Right lobe of liver (tissue), 6 donors: ENCODE data around the gene BID. TPM values are rescaled to one million over a fixed set of nuclear protein-coding genes. Genes with fewer than 3 reads are reported as not detected.
A peak's percentile ranks its signal among the peaks of the same experiment; 100 is the strongest.

ENCODE experiments used
- ATAC-seq, 4 donors: fragments of 200-7000 bp; cut with Tn5 transposase; one replicate each; pipeline ENCODE4 v1.9.1; 2020; ENCODE audit warnings: mild to moderate bottlenecking in 4 of 4, moderate library complexity in 4 of 4
- DNase-seq, 3 donors: peaks; one replicate each; pipeline ENCODE4 v3.0.0-alpha.2; 2020
- H3K27ac ChIP-seq, 3 donors: fragments of 200-600 bp; one replicate each; pipeline ENCODE4 v1.8.0; 2022
- H3K27me3 ChIP-seq, 2 donors: fragments of 200-600 bp; one replicate each; pipeline ENCODE4 v1.8.0; 2022
- H3K36me3 ChIP-seq, 4 donors: fragments of 200-600 bp; sonication (generic) in 1 of 4; one replicate each; pipeline versions ENCODE4 v1.5.1 to v1.8.0; 2017 to 2022; ENCODE audit warnings: control low read depth in 1 of 4
- H3K4me1 ChIP-seq, 4 donors: fragments of 200-600 bp; sonication (generic) in 1 of 4; one replicate each; pipeline versions ENCODE4 v1.5.1 to v1.8.0; 2017 to 2022; ENCODE audit warnings: control low read depth in 1 of 4
- H3K4me3 ChIP-seq, 3 donors: fragments of 200-600 bp; one replicate each; pipeline ENCODE4 v1.8.0; 2022
- H3K9me3 ChIP-seq, 4 donors: fragments of 200-600 bp; sonication (generic) in 1 of 4; one replicate each; pipeline versions ENCODE4 v1.5.1 to v1.8.0; 2017 to 2022; ENCODE audit warnings: control low read depth in 1 of 4
- POLR2A ChIP-seq: fragments of 450-650 bp; IDR thresholded peaks from one replicate; pipeline ENCODE4 v1.6.1; 2017; ENCODE audit warnings: antibody characterized with exemption, mild to moderate bottlenecking
- WGBS: methylation state at CpG from one replicate; pipeline ENCODE4 v1.1.6; 2018; ENCODE audit warnings: low coverage, low lambda C conversion rate; ENCODE audit not compliant: insufficient coverage; ENCODE audit errors: missing lambda C conversion rate; 5-methylcytosine and 5-hydroxymethylcytosine counted together
- intact Hi-C, 2 donors: fragments of 100-400 bp; cut with DNase I; formaldehyde crosslinking; loops; one replicate each; pipeline versions ENCODE4 v1.11.2 to v1.14.1; 2022
- total RNA-seq, 6 experiments: library from RNA; depleted of rRNA in 2 of 6; stranded (reverse); fragments of >200 nt in 2 of 6; fragmentation: NEBNext Ultra II Directional in 3 of 6; extraction: Animal tissue kit (Norgen Biotek cat#: 25700) in 3 of 6; gene quantifications; one replicate each; pipeline versions ENCODE4 v1.1.0 to v1.2.4, GENCODE V29; 2016 to 2023
- TF ChIP-seq, protein P1 (sequence below), 4 donors: fragments of 200-600 bp in 3 of 4; fragments of 450-650 bp in 1 of 4; IDR thresholded peaks; one replicate each; pipeline versions ENCODE4 v1.5.1 to v1.8.0; 2016 to 2022; ENCODE audit warnings: antibody characterized with exemption in 4 of 4, mild to moderate bottlenecking in 2 of 4
- donor health status: DM: no; HTN: yes; CAD: no.
- donor health status: DM: no; HTN: no; CAD: no.
- donor health status: DM: no; HTN: no; CAD: no.
- donor health status: DM: no; HTN: yes; CAD: no.
- donor health status: DM: no; HTN: yes; CAD: no.

Gene BID
- total RNA-seq, 6 experiments from 2014 or later = 30.5 to 57.3 (median 36.2) TPM

DNA sequence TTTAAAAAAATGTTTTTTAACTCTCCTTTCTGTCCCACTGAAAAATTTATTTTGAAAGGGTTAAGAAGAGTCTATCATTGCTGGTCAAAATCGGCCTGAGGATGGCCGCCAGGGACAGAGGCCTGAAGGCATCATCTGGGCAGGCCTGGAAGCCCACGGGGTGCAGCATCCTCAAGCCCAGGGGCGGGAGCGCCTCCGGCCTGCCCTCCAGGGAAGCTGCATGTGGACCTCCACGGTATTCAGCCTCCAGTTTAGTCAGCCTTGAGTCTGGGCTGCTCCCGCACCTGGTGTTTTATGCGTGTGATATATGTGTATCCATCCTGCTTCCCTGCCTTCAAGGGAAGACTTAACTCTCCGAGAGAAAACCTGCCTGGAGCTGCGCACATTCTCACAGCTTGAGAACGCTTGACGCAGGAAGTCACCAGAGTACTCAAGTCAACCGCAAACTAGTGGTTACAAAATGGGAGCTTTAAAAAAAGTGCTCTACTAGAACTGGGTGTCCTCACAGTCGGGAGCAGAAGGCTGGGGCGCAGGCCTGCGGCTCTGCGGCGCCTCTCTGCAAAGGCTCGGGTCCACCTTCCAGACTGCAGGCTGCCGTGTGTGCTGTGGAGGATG lies 13.6 kb upstream of the BID start:
- Histone ChIP-seq H3K9me3 (no peaks in the 10 kb centered on the region), H3K36me3 (peaks cover 0 to 15% (median 3%) of the 10 kb centered on the region in 4 donors), H3K27ac (peak overlapping the region in 1 of 3 donors; percentile 8), H3K4me3 (no peak overlapping the region), H3K27me3 (no peaks in the 10 kb centered on the region), H3K4me1 (peaks cover 0 to 14% (median 4%) of the 10 kb centered on the region in 4 donors)
- intact Hi-C loops = loop anchor here in 1 of 2 donors (5.0 kb wide), 1 partner anchor 46 kb away; no protein-coding TSS in a partner anchor
- no peak for ATAC-seq
- TF ChIP-seq, protein P1, sequence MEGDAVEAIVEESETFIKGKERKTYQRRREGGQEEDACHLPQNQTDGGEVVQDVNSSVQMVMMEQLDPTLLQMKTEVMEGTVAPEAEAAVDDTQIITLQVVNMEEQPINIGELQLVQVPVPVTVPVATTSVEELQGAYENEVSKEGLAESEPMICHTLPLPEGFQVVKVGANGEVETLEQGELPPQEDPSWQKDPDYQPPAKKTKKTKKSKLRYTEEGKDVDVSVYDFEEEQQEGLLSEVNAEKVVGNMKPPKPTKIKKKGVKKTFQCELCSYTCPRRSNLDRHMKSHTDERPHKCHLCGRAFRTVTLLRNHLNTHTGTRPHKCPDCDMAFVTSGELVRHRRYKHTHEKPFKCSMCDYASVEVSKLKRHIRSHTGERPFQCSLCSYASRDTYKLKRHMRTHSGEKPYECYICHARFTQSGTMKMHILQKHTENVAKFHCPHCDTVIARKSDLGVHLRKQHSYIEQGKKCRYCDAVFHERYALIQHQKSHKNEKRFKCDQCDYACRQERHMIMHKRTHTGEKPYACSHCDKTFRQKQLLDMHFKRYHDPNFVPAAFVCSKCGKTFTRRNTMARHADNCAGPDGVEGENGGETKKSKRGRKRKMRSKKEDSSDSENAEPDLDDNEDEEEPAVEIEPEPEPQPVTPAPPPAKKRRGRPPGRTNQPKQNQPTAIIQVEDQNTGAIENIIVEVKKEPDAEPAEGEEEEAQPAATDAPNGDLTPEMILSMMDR (IDR thresholded peaks at IDR 0.05) = no peak
- no peak for TF ChIP-seq POLR2A
- no peak for DNase-seq
- WGBS = 82% methylated on average over 8 of the region's 21 CpGs

DNA sequence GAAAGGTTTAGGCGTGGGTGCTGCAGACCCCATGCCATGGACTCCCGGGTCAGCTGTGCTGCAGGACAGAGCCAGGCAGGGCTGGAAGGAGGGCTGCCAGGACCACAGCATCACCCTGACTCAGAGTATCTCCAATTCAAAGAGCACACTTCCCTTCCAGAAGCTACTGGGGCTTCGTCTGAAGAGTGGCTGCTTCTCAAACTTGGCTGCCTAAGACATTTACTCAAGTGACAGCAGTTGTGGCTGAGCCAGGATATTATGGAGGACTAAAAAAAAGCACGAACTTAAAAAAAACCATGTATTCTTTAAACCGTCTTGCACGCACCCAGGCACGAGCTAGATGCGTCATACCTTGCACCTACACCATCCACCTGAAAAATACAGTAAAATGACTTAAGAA lies 13.0 kb upstream of the BID start:
- H3K9me3 ChIP-seq = no peaks in the 10 kb centered on the region
- TF ChIP-seq POLR2A = no peak
- WGBS = 77% methylated on average over 5 of the region's 8 CpGs
- no peaks in the 10 kb centered on the region for H3K27me3 ChIP-seq
- H3K27ac ChIP-seq = peak overlapping the region; percentile 8 to 73 (median 21)
- ATAC-seq (peak; percentile 1 to 10 (median 6)), DNase-seq (no peak)
- H3K36me3 ChIP-seq = peaks cover 0 to 15% (median 3%) of the 10 kb centered on the region in 4 donors
- intact Hi-C loops = loop anchor here in 1 of 2 donors (5.0 kb wide), 1 partner anchor 45 kb away; no protein-coding TSS in a partner anchor
- H3K4me1 ChIP-seq = peaks cover 0 to 14% (median 4%) of the 10 kb centered on the region in 4 donors
- H3K4me3 ChIP-seq = no peak overlapping the region

DNA sequence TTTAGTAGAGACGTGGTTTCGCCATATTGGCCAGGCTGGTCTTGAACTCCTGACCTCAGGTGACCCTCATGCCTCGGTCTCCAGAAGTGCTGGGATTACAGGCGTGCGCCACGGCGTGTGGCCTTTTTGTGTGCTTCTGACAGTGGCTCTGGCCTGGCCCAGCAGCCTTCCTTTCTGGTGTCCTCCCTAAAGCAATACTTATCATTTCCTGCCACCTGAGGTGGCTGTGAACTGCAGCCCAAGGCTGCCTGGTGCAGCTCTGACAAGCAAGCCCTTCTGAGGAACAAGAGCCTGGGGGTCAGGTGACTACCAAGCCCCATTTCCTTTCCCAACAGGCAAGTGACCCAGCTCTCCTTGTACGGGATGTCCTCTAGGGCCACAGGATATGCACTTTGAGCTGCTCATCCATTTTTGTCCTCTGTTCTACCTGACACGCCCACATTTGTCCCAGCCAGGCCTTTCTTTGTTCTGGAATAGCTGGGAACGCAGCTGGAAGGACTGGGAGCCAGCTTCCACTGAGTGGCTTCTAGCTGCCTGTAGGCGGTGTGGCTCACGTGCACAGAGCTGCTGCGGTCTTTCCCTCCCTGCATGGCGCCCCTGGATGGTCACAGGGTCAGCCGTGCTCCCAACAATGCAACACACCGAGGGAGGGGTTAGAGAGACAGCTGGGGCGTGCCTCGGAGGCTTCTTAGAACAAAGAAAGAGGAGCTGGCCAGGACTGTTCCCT lies 12.3 kb upstream of the BID start:
- TF ChIP-seq, protein P1 (IDR thresholded peaks at IDR 0.05) = peak in 2 of 4 donors; percentile 12 to 23
- no peak for TF ChIP-seq POLR2A
- DNase-seq (peak; percentile 67 to 88 (median 87)), ATAC-seq (peak; percentile 49 to 80 (median 76))
- peaks cover 0 to 15% (median 3%) of the 10 kb centered on the region in 4 donors for H3K36me3 ChIP-seq
- H3K27me3 ChIP-seq = no peaks in the 10 kb centered on the region
- H3K27ac ChIP-seq = peak overlapping the region; percentile 21 to 73 (median 64)
- H3K4me3 ChIP-seq = no peak overlapping the region
- H3K9me3 ChIP-seq = no peaks in the 10 kb centered on the region
- peaks cover 0 to 20% (median 4%) of the 10 kb centered on the region in 4 donors for H3K4me1 ChIP-seq
- WGBS = 12% methylated on average over 4 of the region's 18 CpGs
- intact Hi-C loops = loop anchor here in 1 of 2 donors (5.0 kb wide), 1 partner anchor 44 kb away; no protein-coding TSS in a partner anchor

- intact Hi-C loops = loop anchor here in 1 of 2 donors (5.0 kb wide), 1 partner anchor 43 kb away; no protein-coding TSS in a partner anchor
- ATAC-seq (peak; percentile 67 to 79 (median 76)), DNase-seq (peak; percentile 86 to 91 (median 89))
- TF ChIP-seq, protein P1 (IDR thresholded peaks at IDR 0.05) = peak; percentile 73 to 84 (median 83)
- no peak for TF ChIP-seq POLR2A
- no peaks in the 10 kb centered on the region for H3K27me3 ChIP-seq
- H3K4me3 ChIP-seq = no peak overlapping the region
- H3K9me3 ChIP-seq = no peaks in the 10 kb centered on the region
- H3K36me3 ChIP-seq = peaks cover 0 to 9% (median 3%) of the 10 kb centered on the region in 4 donors
- peak overlapping the region in 2 of 3 donors; percentile 30 to 73 for H3K27ac ChIP-seq
- H3K4me1 ChIP-seq = peaks cover 0 to 28% (median 4%) of the 10 kb centered on the region in 4 donors
- 66% methylated on average over 7 of the region's 37 CpGs for WGBS
Observed at GRCh38 chr22:17785185-17786184, 11.2 kb upstream of the BID start.
